Measurements from ENCODE around the gene SUMO1. TPM values are rescaled to one million over a fixed set of nuclear protein-coding genes. Genes with fewer than 3 reads are reported as not detected.

SUMO1 gene
- total RNA-seq, 2 experiments from 2014 or later, result 69.8 to 98.9 TPM

- BruUV-seq (replicated peaks), result no TSS peak
- Histone ChIP-seq H3K36me3 (ENCODE audit: insufficient read depth, low read length) (no peaks in the 10 kb centered on the region), H3K9me3 (ENCODE audit: low read length) (no peaks in the 10 kb centered on the region), H3K4me3 (ENCODE audit: low read depth, low read length, poor library complexity, severe bottlenecking) (no peak overlapping the region), H3K4me1 (ENCODE audit: insufficient read depth, low read length, poor library complexity, severe bottlenecking) (no peaks in the 10 kb centered on the region), H3K79me2 (ENCODE audit: insufficient read depth, low read depth, low read length) (no peaks in the 10 kb centered on the region), H4K20me1 (ENCODE audit: insufficient read depth, low read length) (no peaks in the 10 kb centered on the region), H3K9me2 (ENCODE audit: insufficient read depth, low read length) (no peaks in the 10 kb centered on the region), H3K27ac (ENCODE audit: low read depth, low read length, poor library complexity, severe bottlenecking) (no peak overlapping the region), H3K4me2 (ENCODE audit: low read length) (no peak overlapping the region), H2AFZ (ENCODE audit: low read length) (no peak overlapping the region)
- no peak for DNase-seq (ENCODE audit: low spot score)
- TF ChIP-seq EZH2phosphoT487 (IDR thresholded peaks at IDR 0.05; ENCODE audit: borderline replicate concordance, low read depth, low read length), result no peak
- TF ChIP-seq CTCF (conservative IDR thresholded peaks at IDR 0.05; ENCODE audit: low read length), result no peak
- intact Hi-C loops (cut with micrococcal nuclease; ENCODE audit: unreplicated experiment), result loop anchor here (10.0 kb wide), 2 partner anchors 207 to 507 kb away; no protein-coding TSS in a partner anchor
- ChIA-PET CTCF (ENCODE audit: unreplicated experiment) (no interaction called here), POLR2A (interaction anchor here (0.7 kb wide), 1 partner anchor 1596 kb away, joined by 5 read pairs; no protein-coding TSS in a partner anchor)
These were observed 67.1 kb downstream of the SUMO1 start for GRCh38 chr2:202171241-202171825.

GRCh38 chr2:202169832-202170424 lies 68.5 kb downstream of the SUMO1 start:
- intact Hi-C loops (cut with micrococcal nuclease; ENCODE audit: unreplicated experiment), result loop anchor here (10.0 kb wide), 2 partner anchors 205 to 505 kb away; no protein-coding TSS in a partner anchor
- ChIA-PET POLR2A (interaction anchor here (0.5 to 1.1 kb wide), 3 partner anchors 27 to 309 kb away, joined by 3 to 10 read pairs (median 4); no protein-coding TSS in a partner anchor), CTCF (ENCODE audit: unreplicated experiment) (interaction anchor here (1.3 kb wide), 1 partner anchor 304 kb away, joined by 3 read pairs; no protein-coding TSS in a partner anchor)
- no peaks in the 10 kb centered on the region for H3K9me3 ChIP-seq (ENCODE audit: low read length)
- TF ChIP-seq EZH2phosphoT487 (IDR thresholded peaks at IDR 0.05; ENCODE audit: borderline replicate concordance, low read depth, low read length), result no peak
- no peak for TF ChIP-seq CTCF (conservative IDR thresholded peaks at IDR 0.05; ENCODE audit: low read length)
- H3K27ac ChIP-seq (ENCODE audit: low read depth, low read length, poor library complexity, severe bottlenecking), result no peak overlapping the region
- no peak for DNase-seq (ENCODE audit: low spot score)
- H3K36me3 ChIP-seq (ENCODE audit: insufficient read depth, low read length), result no peaks in the 10 kb centered on the region
- H3K4me3 ChIP-seq (ENCODE audit: low read depth, low read length, poor library complexity, severe bottlenecking), result no peak overlapping the region
- BruUV-seq (replicated peaks), result no TSS peak
- no peaks in the 10 kb centered on the region for H3K9me2 ChIP-seq (ENCODE audit: insufficient read depth, low read length)
- no peaks in the 10 kb centered on the region for H4K20me1 ChIP-seq (ENCODE audit: insufficient read depth, low read length)
- H3K4me2 ChIP-seq (ENCODE audit: low read length), result no peak overlapping the region
- H2AFZ ChIP-seq (ENCODE audit: low read length), result no peak overlapping the region
- H3K4me1 ChIP-seq (ENCODE audit: insufficient read depth, low read length, poor library complexity, severe bottlenecking), result no peaks in the 10 kb centered on the region
- no peaks in the 10 kb centered on the region for H3K79me2 ChIP-seq (ENCODE audit: insufficient read depth, low read depth, low read length)

- no peaks in the 10 kb centered on the region for H3K79me2 ChIP-seq (ENCODE audit: insufficient read depth, low read depth, low read length)
- CTCF ChIA-PET (ENCODE audit: unreplicated experiment), result interaction anchor here (1.3 kb wide), 1 partner anchor 304 kb away, joined by 3 read pairs; no protein-coding TSS in a partner anchor
- DNase-seq (ENCODE audit: low spot score), result no peak
- H3K4me3 ChIP-seq (ENCODE audit: low read depth, low read length, poor library complexity, severe bottlenecking), result no peak overlapping the region
- BruUV-seq (replicated peaks), result no TSS peak
- POLR2A ChIA-PET, result interaction anchor here (0.5 to 0.7 kb wide), 2 partner anchors 26 to 308 kb away, joined by 3 to 10 read pairs; no protein-coding TSS in a partner anchor
- no peaks in the 10 kb centered on the region for H4K20me1 ChIP-seq (ENCODE audit: insufficient read depth, low read length)
- no peaks in the 10 kb centered on the region for H3K36me3 ChIP-seq (ENCODE audit: insufficient read depth, low read length)
- no peak overlapping the region for H3K27ac ChIP-seq (ENCODE audit: low read depth, low read length, poor library complexity, severe bottlenecking)
- H3K9me3 ChIP-seq (ENCODE audit: low read length), result no peaks in the 10 kb centered on the region
- no peak overlapping the region for H3K4me2 ChIP-seq (ENCODE audit: low read length)
- TF ChIP-seq CTCF (conservative IDR thresholded peaks at IDR 0.05; ENCODE audit: low read length) (no peak), EZH2phosphoT487 (IDR thresholded peaks at IDR 0.05; ENCODE audit: borderline replicate concordance, low read depth, low read length) (no peak)
- H3K4me1 ChIP-seq (ENCODE audit: insufficient read depth, low read length, poor library complexity, severe bottlenecking), result no peaks in the 10 kb centered on the region
- no peak overlapping the region for H2AFZ ChIP-seq (ENCODE audit: low read length)
- H3K9me2 ChIP-seq (ENCODE audit: insufficient read depth, low read length), result no peaks in the 10 kb centered on the region
- intact Hi-C loops (cut with micrococcal nuclease; ENCODE audit: unreplicated experiment), result no loop called here
These were observed 69.3 kb downstream of the SUMO1 start for GRCh38 chr2:202169131-202169530.

Data from OCI-LY7 (cell line).